ENCODE results near the gene ST6GAL1. TPM values are rescaled to one million over a fixed set of nuclear protein-coding genes. Genes with fewer than 3 reads are reported as not detected.

The ST6GAL1 gene
- total and polyA plus RNA-seq, 10 of the 15 experiments (the other 5 are each of a cell fraction or from before 2014, with no cell fraction given) = 74.2 to 248 (median 149) TPM

- CTCF ChIA-PET = interaction anchor here (0.9 to 1.1 kb wide), 2 partner anchors 12 to 32 kb away, joined by 3 to 5 read pairs; no protein-coding TSS in a partner anchor
- POLR2A ChIA-PET = interaction anchor here (0.7 kb wide), 2 partner anchors 26 to 34 kb away, joined by 3 to 4 read pairs; no protein-coding TSS in a partner anchor
- DNase-seq (ENCODE audit: low read depth, low spot score) = no peak
Observed at GRCh38 chr3:187080799-187081450, 150.6 kb downstream of the ST6GAL1 start.

More at GRCh38 chr3:187080799-187081450, 150.6 kb downstream of the ST6GAL1 start:
- TF ChIP-seq SUPT20H (IDR thresholded peaks at IDR 0.05; ENCODE audit: borderline replicate concordance, control insufficient read depth, low read depth, low read length) (no peak), STAT1 (conservative IDR thresholded peaks at IDR 0.05) (no peak), NRF1 (conservative IDR thresholded peaks at IDR 0.05; ENCODE audit: low read depth, low read length) (no peak), MTA2 (IDR thresholded peaks at IDR 0.05; ENCODE audit: low read depth) (no peak), BRCA1 (IDR thresholded peaks at IDR 0.05; ENCODE audit: low read depth, low read length) (no peak), PKNOX1 (IDR thresholded peaks at IDR 0.05) (no peak), SIX5 (IDR thresholded peaks at IDR 0.05; ENCODE audit: low read depth, low read length, severe bottlenecking) (no peak), SMARCA5 (IDR thresholded peaks at IDR 0.05) (no peak), MEF2A (IDR thresholded peaks at IDR 0.05; ENCODE audit: insufficient read depth, low read depth, low read length) (no peak), KAT2A (conservative IDR thresholded peaks at IDR 0.05; ENCODE audit: control insufficient read depth, low read depth, low read length) (no peak), RELB (IDR thresholded peaks at IDR 0.05; ENCODE audit: low read depth) (no peak), ZBTB4 (CRISPR knock-in tag; IDR thresholded peaks at IDR 0.05) (no peak)
- BruUV-seq (replicated peaks) = no TSS peak
- Histone ChIP-seq H2AFZ (ENCODE audit: control insufficient read depth, low read depth, low read length) (no peak overlapping the region), H3K27me3 (replicated peaks in 1 of 2; ENCODE audit: control insufficient read depth in 2 of 2, insufficient read depth in 2 of 2, low read length in 1 of 2) (no peaks in the 10 kb centered on the region), H3K27ac (ENCODE audit: control insufficient read depth, insufficient read depth) (no peak overlapping the region), H4K20me1 (ENCODE audit: control insufficient read depth, insufficient read depth) (no peaks in the 10 kb centered on the region), H3K4me1 (ENCODE audit: control insufficient read depth, insufficient read depth, low read length) (no peaks in the 10 kb centered on the region), H3K79me2 (ENCODE audit: control insufficient read depth, insufficient read depth, low read length) (no peaks in the 10 kb centered on the region), H3K9ac (ENCODE audit: control insufficient read depth, insufficient read depth, low read length) (no peak overlapping the region), H3K36me3 (ENCODE audit: control insufficient read depth in 2 of 2, insufficient read depth in 2 of 2, low read length in 1 of 2) (peaks cover 13 to 22% of the 10 kb centered on the region in 2 experiments), H3K9me3 (replicated peaks; ENCODE audit: control insufficient read depth, insufficient read depth, low read length) (no peaks in the 10 kb centered on the region; the same call in 1 of the 3 replicates), H3K4me3 (no peak overlapping the region), H3K4me2 (ENCODE audit: control insufficient read depth, insufficient read depth) (no peak overlapping the region)
- WGBS (ENCODE audit: insufficient coverage, insufficient replicate concordance, low lambda C conversion rate, missing lambda C conversion rate) = 97% methylated on average over 12 of the region's 13 CpGs
- ChIA-PET RAD21 (ENCODE audit: unreplicated experiment) (no interaction called here), SMC1A (ENCODE audit: uncharacterized antibody, unreplicated experiment) (interaction anchor here (1.3 kb wide), 1 partner anchor 10 kb away, joined by 3 read pairs; no protein-coding TSS in a partner anchor)
- in situ Hi-C loops (cut with MboI) = no loop called here
- no peak for FAIRE-seq
- intact Hi-C loops (cut with micrococcal nuclease; ENCODE audit: unreplicated experiment) = no loop called here
- ATAC-seq = no peak

All from GM12878 (cell line).